Testis (tissue), 3 donors: Measurements from ENCODE around the gene MYOM3. TPM values are rescaled to one million over a fixed set of nuclear protein-coding genes. Genes with fewer than 3 reads are reported as not detected.
"Not testable (repeated sequence)": the region's sequence is repeated elsewhere in the genome, so short reads cannot be mapped to it uniquely, and the experiment has no call there.

Experiments
- DNase-seq: peaks from one replicate; pipeline ENCODE4 v3.0.0-alpha.2; 2019
- H3K27ac ChIP-seq, 2 donors: fragments of 200-600 bp; sonication (generic); one replicate each; pipeline ENCODE4 v1.5.1; 2019
- H3K27me3 ChIP-seq: fragments of 200-600 bp; sonication (generic); one replicate; pipeline ENCODE4 v1.5.1; 2019
- H3K36me3 ChIP-seq: fragments of 200-600 bp; sonication (generic); one replicate; pipeline ENCODE4 v1.5.1; 2017; ENCODE audit warnings: low read depth; ENCODE audit errors: missing control alignments
- H3K4me1 ChIP-seq: fragments of 200-600 bp; sonication (generic); one replicate; pipeline ENCODE4 v1.5.1; 2019
- H3K4me3 ChIP-seq, 2 donors: fragments of 200-600 bp; sonication (generic); one replicate each; pipeline ENCODE4 v1.5.1; 2017 to 2019
- H3K9me3 ChIP-seq: fragments of 200-600 bp; sonication (generic); one replicate; pipeline ENCODE4 v1.5.1; 2017
- POLR2A ChIP-seq: fragments of 450-650 bp; IDR thresholded peaks from one replicate; pipeline ENCODE4 v1.6.1; 2017; ENCODE audit warnings: antibody characterized with exemption, mild to moderate bottlenecking, moderate library complexity
- WGBS, 2 donors: methylation state at CpG; one replicate each; pipeline ENCODE4 v1.1.5; 2018; 5-methylcytosine and 5-hydroxymethylcytosine counted together
- intact Hi-C: fragments of 100-400 bp; cut with DNase I; formaldehyde crosslinking; loops from one replicate; pipeline ENCODE4 v1.15.1; 2023; ENCODE audit warnings: low total_unique reads
- polyA plus RNA-seq: library from polyadenylated mRNA; stranded (reverse); fragments of 350-450 nt; fragmentation: Illumina TruSeq; extraction: RNeasy Lipid Tissue Mini Kit (QIAGEN cat#74804); gene quantifications from one replicate; pipeline ENCODE4 v1.2.3, GENCODE V29; 2014; ENCODE audit warnings: low read depth, low replicate concordance; ENCODE audit not compliant: insufficient read depth
- total RNA-seq, 2 donors: library from RNA; depleted of rRNA; stranded (reverse); fragments of >200 nt; gene quantifications; one replicate each; pipeline ENCODE4 v1.2.3, GENCODE V29; 2016
- TF ChIP-seq, protein P1 (sequence below), 3 experiments: fragments of 450-650 bp in 2 of 3; fragments of 200-600 bp in 1 of 3; sonication (generic) in 1 of 3; IDR thresholded peaks; one replicate each; pipeline ENCODE4 v1.5.1; 2016 to 2019; ENCODE audit warnings: antibody characterized with exemption in 3 of 3, mild to moderate bottlenecking in 2 of 3, moderate library complexity in 1 of 3

Gene MYOM3
- total and polyA plus RNA-seq, 3 donors from 2014 or later, result 22.4 to 39.5 (median 26.8) TPM

DNA sequence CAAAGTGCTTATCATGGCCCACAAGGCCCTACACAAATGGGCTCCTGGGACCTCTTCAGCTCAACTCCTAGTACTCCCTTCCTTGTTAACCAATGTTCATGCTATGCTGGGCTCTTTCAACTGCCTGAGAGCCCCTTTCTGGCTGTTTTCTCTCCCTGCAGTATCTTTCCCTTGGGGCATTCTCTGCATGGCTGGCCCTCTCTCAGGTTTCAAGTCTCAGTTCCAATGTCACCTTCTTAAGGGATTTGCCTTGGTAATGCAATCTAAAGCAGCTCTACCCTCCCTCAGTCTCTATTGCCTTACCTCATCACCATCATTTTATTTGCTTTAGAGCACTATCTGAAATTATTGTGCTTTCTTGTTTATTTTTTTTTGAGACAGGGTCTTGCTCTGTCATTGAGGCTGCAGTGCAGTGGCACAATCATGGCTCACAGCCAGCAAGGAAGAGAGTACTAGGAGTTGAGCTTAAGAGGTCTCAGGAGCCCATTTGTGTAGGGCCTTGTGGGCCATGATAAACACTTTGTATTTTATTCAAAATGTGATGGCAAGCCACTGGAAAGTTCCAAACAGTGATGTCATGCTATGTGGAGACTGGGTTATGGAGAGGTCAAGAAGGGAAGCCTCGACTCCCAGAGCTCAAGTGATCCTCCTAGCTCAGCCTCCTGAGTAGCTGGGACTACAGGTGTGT, 68.4 kb downstream of the MYOM3 start:
- Histone ChIP-seq H3K9me3 (no peaks in the 10 kb centered on the region), H3K27me3 (no peaks in the 10 kb centered on the region), H3K4me3 (no peak overlapping the region), H3K36me3 (no peaks in the 10 kb centered on the region), H3K4me1 (peaks cover 12% of the 10 kb centered on the region), H3K27ac (no peak overlapping the region)
- intact Hi-C loops, result no loop called here
- 63 to 67% methylated on average over 1 of the region's 1 CpG for WGBS, 2 donors
- DNase-seq, result no peak
- TF ChIP-seq POLR2A, result no peak
- TF ChIP-seq, protein P1, sequence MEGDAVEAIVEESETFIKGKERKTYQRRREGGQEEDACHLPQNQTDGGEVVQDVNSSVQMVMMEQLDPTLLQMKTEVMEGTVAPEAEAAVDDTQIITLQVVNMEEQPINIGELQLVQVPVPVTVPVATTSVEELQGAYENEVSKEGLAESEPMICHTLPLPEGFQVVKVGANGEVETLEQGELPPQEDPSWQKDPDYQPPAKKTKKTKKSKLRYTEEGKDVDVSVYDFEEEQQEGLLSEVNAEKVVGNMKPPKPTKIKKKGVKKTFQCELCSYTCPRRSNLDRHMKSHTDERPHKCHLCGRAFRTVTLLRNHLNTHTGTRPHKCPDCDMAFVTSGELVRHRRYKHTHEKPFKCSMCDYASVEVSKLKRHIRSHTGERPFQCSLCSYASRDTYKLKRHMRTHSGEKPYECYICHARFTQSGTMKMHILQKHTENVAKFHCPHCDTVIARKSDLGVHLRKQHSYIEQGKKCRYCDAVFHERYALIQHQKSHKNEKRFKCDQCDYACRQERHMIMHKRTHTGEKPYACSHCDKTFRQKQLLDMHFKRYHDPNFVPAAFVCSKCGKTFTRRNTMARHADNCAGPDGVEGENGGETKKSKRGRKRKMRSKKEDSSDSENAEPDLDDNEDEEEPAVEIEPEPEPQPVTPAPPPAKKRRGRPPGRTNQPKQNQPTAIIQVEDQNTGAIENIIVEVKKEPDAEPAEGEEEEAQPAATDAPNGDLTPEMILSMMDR (IDR thresholded peaks at IDR 0.05), result no peak

DNA sequence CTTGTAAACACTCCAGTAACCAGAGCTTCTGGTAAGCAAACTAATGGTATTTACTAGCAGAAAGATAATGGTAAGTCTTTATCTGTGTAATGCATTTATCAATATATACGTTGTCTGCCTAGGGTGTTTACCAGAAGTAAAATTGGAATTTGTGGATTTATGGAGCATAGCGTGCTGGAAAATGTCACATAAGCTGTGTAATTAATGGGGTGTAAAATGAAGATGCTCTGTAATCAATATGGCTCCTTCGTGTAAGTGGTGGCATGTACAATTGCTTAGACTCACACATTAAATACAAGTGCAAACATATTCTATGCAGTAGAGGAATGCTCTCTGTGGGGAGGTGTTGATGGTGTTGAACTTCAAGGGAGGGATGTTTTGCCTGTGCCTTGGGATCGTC, 69.6 kb downstream of the MYOM3 start:
- Histone ChIP-seq H3K27ac (no peak overlapping the region), H3K9me3 (no peaks in the 10 kb centered on the region), H3K4me3 (no peak overlapping the region), H3K27me3 (no peaks in the 10 kb centered on the region), H3K4me1 (peaks cover 12% of the 10 kb centered on the region), H3K36me3 (no peaks in the 10 kb centered on the region)
- DNase-seq, result no peak
- no peak for TF ChIP-seq POLR2A
- TF ChIP-seq, protein P1 (IDR thresholded peaks at IDR 0.05), result no peak
- intact Hi-C loops, result no loop called here
- WGBS, 2 donors, result 67 to 73% methylated on average over 4 of the region's 4 CpGs

DNA sequence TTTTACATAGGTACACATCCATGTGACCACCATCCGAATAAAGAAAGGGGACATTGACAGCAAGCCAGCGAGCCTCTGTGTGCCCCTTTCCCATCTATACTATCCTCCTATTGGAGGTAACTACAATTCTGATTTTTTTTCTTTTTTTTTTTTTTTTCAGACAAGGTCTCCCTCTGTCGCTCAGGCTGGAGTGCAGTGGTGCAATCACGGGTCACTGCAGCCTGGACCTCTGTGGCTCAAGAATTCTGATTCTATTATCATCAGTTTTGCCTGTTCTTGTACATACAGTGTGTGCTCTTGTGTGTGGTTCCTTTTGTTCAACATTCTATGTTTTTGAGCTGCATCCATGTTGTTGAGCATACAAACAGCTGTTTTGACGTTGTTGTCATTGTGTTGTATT, 75.8 kb downstream of the MYOM3 start:
- intact Hi-C loops, result no loop called here
- Histone ChIP-seq H3K36me3 (no peaks in the 10 kb centered on the region), H3K4me3 (no peak overlapping the region), H3K9me3 (no peaks in the 10 kb centered on the region), H3K4me1 (no peaks in the 10 kb centered on the region), H3K27ac (no peak overlapping the region), H3K27me3 (no peaks in the 10 kb centered on the region)
- DNase-seq, result no peak
- no peak for TF ChIP-seq POLR2A
- TF ChIP-seq, protein P1 (IDR thresholded peaks at IDR 0.05), result no peak
- WGBS, 2 donors, result 83 to 86% methylated on average over 5 of the region's 5 CpGs

DNA sequence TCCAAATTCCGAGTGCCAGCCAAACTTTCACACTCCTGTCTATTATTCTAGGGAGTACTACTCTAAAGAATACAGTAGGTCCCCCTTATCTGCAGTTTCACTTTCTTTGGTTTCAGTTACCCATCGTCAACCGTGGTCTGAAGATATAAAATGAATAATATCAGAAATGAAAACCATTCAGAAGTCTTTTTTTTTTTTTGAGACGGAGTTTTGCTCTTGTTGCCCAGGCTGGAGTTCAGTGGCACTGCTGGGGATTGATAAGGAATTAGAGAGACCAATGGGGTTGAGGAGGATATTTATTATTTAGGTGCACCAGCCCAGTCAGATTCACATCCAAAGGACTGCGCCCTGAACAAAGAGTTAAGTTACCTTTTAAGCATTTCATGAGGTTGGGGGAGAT, 79.0 kb downstream of the MYOM3 start:
- H3K27me3 ChIP-seq, result no peaks in the 10 kb centered on the region
- H3K4me3 ChIP-seq, result no peak overlapping the region
- WGBS, 2 donors, result 39 to 46% methylated on average over 5 of the region's 5 CpGs
- no peak for TF ChIP-seq POLR2A
- TF ChIP-seq, protein P1 (IDR thresholded peaks at IDR 0.05), result no peak
- intact Hi-C loops, result no loop called here
- no peak overlapping the region for H3K27ac ChIP-seq
- H3K9me3 ChIP-seq, result no peaks in the 10 kb centered on the region
- DNase-seq, result no peak
- H3K36me3 ChIP-seq, result no peaks in the 10 kb centered on the region
- H3K4me1 ChIP-seq, result no peaks in the 10 kb centered on the region

DNA sequence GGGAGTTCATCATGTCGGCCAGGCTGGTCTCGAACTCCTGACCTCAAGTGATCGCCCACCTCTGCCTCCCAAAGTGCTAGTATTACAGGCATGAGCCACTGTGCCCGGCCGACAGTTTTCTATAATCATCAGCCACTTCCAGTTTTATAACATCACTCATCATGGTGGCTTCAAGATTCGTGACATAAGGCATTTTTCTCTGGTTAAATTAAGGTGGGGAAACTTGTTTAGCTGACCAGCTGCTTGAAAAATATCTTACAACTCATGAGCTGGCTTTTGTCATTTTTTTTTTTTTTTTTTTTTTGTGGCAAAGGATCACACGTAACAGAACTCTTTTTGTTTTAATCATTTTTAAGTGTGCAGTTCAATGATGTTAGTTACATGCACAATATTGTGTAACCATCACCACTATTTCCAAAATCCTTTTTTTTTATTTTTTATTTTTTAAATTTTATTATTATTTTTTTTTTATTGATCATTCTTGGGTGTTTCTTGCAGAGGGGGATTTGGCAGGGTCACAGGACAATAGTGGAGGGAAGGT, 80.9 kb downstream of the MYOM3 start:
- 74 to 77% methylated on average over 7 of the region's 7 CpGs for WGBS, 2 donors
- H3K27ac ChIP-seq, H3K4me3 ChIP-seq, intact Hi-C loops, H3K9me3 ChIP-seq, DNase-seq, H3K27me3 ChIP-seq, H3K4me1 ChIP-seq, H3K36me3 ChIP-seq: not testable (repeated sequence)
